ENCODE results near the gene EXT2. TPM values are rescaled to one million over a fixed set of nuclear protein-coding genes. Genes with fewer than 3 reads are reported as not detected.
A peak's percentile ranks its signal among the peaks of the same experiment; 100 is the strongest.

EXT2 gene
- total RNA-seq, 1 experiment from 2014 or later = 42.9 TPM

GRCh38 chr11:44180107-44180506 is 84.6 kb downstream of the EXT2 start:
- Histone ChIP-seq H3K4ac (ENCODE audit: low read depth, low read length) (no peak overlapping the region), H4K91ac (ENCODE audit: insufficient read length, low read depth, low read length) (no peak overlapping the region), H2BK120ac (ENCODE audit: low read depth, low read length, poor library complexity, severe bottlenecking) (no peak overlapping the region), H3K79me2 (ENCODE audit: insufficient read depth, low read length) (no peaks in the 10 kb centered on the region), H3T11ph (ENCODE audit: low read length) (no peak overlapping the region), H3K79me1 (ENCODE audit: insufficient read depth, low read depth, low read length, poor library complexity, severe bottlenecking) (no peaks in the 10 kb centered on the region), H3K14ac (ENCODE audit: insufficient read depth, low read length) (no peak overlapping the region), H2BK12ac (ENCODE audit: insufficient read length, low read depth, low read length) (no peak overlapping the region), H4K20me1 (ENCODE audit: control insufficient read depth, insufficient read depth, insufficient read length) (no peaks in the 10 kb centered on the region), H3K4me1 (ENCODE audit: insufficient read depth, low read length) (peaks cover 7% of the 10 kb centered on the region), H3K9ac (ENCODE audit: extremely low read depth, insufficient read length, low read length) (no peak overlapping the region), H2BK5ac (ENCODE audit: insufficient read length, low read length) (no peak overlapping the region), H3K27me3 (ENCODE audit: insufficient read depth, low read length) (no peaks in the 10 kb centered on the region), H2AK5ac (ENCODE audit: insufficient read length, low read length) (no peak overlapping the region), H2BK20ac (ENCODE audit: low read depth, low read length, poor library complexity, severe bottlenecking) (no peak overlapping the region), H3K9me3 (ENCODE audit: control insufficient read depth, low read depth, low read length) (no peaks in the 10 kb centered on the region), H3K18ac (ENCODE audit: insufficient read length, low read depth, low read length) (no peak overlapping the region), H3K27ac (ENCODE audit: insufficient read length, low read depth, low read length) (no peak overlapping the region), H2AFZ (ENCODE audit: low read length) (no peak overlapping the region), H4K8ac (replicated peaks; ENCODE audit: insufficient read length, low read depth, low read length) (no peak overlapping the region), H4K5ac (ENCODE audit: insufficient read length, low read depth, low read length) (no peak overlapping the region), H2BK15ac (ENCODE audit: low read depth, low read length) (no peak overlapping the region), H3K23ac (ENCODE audit: insufficient read length, low read depth, low read length) (no peak overlapping the region), H3K56ac (ENCODE audit: insufficient read length, low read depth, low read length) (no peak overlapping the region), H3K4me2 (ENCODE audit: insufficient read depth, insufficient read length, low read length) (no peak overlapping the region), H3K23me2 (ENCODE audit: insufficient read length, low read depth, low read length, poor library complexity, severe bottlenecking) (no peaks in the 10 kb centered on the region)
- no peaks in the 10 kb centered on the region for H3K27me3 Mint-ChIP-seq (ENCODE audit: low read depth)
- peak overlapping the region in 1 of 3 experiments; percentile 25; a peak in 1 of 7 replicates for H3K27ac Mint-ChIP-seq
- TF ChIP-seq CTCF (conservative IDR thresholded peaks at IDR 0.05) = no peak
- H3K4me1 Mint-ChIP-seq = peaks cover 17 to 18% of the 10 kb centered on the region in 2 experiments
- no peak for DNase-seq
- H3K4me3 Mint-ChIP-seq = no peak overlapping the region
- H3K9me3 Mint-ChIP-seq = no peaks in the 10 kb centered on the region
- H3K36me3 Mint-ChIP-seq (ENCODE audit: insufficient read depth in 1 of 3, low read depth in 3 of 3) = no peaks in the 10 kb centered on the region; a peak in 1 of 7 replicates
- WGBS (ENCODE audit: extremely low coverage, insufficient read length, low lambda C conversion rate) = no CpG with 5 or more reads among the region's 2 CpGs
